HG03103 (cell line): Measurements from ENCODE around the gene MACF1.

Source experiments
- ATAC-seq: cut with Tn5 transposase; IDR thresholded peaks from one replicate; pipeline ENCODE4 v1.9.1; 2021; ENCODE audit warnings: low read depth; ENCODE audit not compliant: unreplicated experiment

Gene MACF1

DNA sequence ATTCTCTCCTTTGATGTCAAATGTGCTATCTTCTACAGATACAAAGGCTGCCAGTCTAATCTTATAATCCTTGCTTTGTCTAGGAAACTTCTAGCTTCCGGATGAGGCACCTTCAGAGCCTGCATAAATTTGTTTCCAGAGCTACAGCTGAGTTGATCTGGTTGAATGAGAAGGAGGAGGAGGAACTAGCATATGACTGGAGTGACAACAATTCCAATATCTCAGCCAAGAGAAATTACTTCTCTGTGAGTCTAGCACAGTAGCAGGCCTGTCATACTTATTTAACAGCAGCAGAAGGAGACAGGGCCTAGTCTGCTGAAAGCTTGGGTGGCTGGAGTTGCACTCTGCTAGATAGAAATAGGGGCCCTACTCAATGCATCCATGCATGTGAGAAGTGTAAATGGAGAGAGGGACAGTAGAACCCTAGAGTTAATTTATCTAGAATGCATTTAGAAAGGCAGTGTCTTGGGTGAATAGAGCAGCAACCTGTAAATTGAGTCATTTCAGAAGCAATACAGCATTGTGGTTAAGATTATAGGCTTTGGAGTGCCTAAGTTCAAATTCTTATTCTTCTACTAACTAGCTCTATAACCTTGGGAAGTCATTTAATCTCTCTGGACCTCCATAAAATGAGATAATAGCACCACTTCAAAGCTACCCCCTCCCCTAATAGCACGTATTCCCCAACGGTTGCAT, 89.0 kb downstream of the MACF1 start:
- ATAC-seq = no peak

DNA sequence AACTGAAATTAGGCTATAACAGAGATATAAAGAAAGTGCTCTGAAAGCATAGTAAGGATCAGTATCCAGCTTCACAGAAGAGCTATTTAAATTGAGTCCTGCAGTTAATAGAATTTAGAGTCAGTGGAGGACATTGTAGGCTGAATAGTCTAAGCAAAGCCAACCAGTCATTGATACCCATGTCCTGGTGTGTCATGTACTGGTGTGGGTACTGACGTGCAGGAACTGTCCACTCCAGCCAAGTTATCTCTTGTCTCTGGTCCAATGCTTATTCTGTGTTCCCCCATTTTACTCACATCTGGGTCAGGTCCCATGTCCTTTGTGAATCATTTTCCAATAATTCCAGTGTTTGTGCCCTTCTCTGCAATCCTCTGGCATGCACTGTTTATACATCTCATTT, 90.0 kb downstream of the MACF1 start:
- no peak for ATAC-seq

DNA sequence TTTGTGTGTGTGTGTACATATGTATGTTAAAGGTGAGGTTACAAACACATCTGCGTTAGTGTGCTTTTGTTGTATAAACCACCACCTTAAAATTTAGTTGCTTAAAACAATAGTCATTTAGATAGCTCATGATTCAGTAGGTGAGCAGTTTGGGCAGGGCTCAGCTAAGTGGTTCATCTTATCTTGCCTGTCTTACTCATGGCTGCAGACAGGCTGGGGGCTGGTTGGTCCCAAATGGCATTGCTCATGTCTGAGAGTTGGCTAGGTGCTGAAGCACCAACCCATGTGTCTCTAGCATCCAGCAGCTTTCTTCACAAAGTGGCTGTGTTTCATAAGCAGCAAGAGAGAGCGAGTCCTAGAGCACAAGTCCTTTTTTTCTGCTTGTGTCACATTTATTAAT, 91.4 kb downstream of the MACF1 start:
- no peak for ATAC-seq

DNA sequence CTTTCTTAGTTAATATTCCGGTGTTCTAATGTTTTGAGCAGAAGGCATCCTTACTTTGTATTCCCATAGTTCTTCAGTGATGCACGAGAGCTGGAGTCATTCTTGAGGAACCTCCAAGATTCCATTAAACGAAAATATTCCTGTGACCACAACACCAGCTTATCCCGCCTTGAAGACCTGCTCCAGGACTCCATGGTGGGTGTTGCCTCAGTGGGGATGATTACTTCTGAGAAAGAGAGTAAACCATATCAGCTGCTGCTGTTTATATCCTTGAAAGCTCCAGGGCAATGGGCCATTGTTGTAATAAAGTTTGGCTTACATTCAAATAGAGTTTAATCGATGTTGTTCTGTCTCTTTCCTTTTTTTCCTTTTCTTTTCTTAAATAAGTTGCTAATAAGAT, 93.1 kb downstream of the MACF1 start:
- no peak for ATAC-seq

DNA sequence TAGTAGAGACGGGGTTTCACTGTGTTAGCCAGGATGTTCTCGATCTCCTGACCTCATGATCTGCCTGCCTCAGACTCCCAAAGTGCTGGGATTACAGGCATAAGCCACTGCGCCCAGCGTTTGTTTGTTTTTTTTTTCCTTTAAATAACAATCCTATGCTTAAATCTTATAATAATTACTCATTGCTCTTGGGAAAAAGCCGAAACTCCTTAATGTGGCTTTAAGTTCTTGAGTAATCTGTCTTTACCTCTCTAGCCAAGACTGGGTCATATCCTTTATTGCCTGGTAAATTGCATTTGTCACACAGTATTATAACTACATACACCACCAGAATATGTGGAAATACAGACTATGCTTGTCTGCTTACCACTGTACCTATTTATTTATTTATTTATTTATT, 97.1 kb downstream of the MACF1 start:
- no peak for ATAC-seq

DNA sequence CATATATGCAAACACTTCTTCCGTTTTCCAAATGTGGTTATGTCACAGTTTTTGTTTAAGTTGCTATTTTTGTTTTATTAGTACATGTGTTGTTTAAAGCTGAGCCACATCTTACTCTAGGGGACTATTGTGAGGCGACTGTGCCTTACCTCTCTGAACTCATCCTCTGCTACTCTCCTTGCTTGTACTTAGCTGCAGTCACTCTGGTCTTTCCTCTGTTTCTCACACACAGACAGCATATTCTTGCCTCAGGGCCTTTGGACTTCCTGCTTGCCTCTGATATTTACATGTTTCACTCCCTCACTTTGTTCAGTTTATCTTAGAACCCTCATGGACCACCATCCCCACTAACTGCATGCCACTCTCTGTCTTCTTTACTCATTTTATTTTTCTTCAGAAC, 101.1 kb downstream of the MACF1 start:
- ATAC-seq = no peak

DNA sequence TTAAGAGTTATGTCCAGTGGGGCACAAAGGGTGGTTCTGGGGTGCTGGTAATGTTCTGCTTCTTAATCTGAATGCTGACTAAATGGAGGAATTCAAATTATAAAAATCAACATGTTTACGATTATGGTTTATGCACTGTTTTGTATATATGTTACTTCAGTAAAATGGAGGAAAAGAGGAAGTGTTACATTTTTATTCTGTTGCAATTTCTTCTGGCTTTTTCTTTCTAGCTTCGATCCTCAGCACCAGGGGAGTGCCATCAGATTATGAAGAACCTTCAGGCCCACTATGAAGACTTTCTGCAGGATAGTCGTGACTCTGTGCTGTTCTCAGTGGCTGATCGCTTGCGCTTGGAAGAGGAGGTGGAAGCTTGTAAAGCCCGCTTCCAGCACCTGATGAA, 105.5 kb downstream of the MACF1 start:
- no peak for ATAC-seq

DNA sequence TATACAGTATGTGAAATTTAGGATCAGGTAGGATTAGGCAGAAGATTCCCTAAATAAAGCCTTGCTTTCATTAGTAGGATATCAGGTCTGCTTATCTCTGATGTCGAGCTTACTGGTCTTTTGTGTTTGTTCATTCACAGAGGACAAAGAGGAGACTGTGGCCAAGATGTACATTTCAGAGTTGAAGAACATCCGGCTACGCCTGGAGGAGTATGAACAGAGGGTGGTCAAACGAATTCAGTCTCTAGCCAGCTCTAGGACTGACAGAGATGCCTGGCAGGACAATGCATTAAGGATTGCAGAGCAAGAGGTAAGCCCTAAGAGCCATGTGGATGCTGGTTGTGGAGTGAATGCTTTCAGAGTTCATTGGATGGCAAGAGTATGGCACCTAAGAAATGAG, 106.2 kb downstream of the MACF1 start:
- ATAC-seq = no peak

DNA sequence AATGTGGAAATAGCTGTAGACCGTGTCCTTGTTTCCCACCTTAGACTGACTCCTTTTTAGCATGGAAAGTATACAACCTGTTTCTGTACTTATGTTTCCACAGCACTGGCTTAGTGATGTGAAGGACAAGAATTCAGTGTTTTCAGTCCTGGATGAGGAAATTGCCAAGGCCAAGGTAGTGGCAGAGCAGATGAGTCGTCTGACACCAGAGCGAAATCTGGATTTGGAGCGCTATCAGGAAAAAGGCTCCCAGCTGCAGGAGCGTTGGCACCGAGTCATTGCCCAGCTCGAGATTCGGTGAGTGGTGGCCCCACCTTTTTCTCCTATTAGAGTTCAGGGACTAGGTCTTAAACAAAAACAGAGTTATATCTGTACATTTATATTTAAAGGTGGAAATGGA, 112.6 kb downstream of the MACF1 start:
- no peak for ATAC-seq

DNA sequence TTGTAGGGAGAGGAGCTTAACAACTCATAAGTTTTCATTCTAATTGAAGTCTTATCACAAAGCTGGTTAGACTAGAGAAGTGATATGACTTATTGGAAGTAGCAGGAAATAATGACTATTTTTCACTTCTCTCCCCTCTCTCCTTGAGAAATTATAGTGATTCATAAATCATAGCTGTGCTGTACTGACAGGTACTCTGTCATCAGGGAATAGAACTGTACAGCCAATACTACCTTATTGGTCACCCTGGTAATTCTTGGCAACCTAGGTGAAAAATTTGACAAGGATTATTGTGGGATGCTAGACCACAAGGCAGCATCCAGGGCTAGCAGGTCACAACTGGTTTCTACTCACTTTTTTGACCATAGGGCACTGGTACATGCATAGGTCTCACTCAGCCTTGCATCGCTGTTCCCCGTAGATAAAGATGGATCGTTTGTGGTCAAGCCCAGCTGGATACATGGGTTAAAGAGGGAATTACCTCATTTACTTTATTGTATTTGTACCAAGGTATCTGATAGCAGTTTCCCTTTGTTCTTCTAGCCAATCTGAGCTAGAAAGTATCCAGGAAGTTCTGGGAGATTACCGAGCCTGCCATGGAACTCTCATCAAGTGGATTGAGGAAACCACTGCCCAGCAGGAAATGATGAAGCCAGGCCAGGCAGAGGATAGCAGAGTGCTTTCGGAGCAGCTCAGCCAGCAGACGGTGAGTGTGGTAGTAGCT, 113.6 kb downstream of the MACF1 start:
- no peak for ATAC-seq

DNA sequence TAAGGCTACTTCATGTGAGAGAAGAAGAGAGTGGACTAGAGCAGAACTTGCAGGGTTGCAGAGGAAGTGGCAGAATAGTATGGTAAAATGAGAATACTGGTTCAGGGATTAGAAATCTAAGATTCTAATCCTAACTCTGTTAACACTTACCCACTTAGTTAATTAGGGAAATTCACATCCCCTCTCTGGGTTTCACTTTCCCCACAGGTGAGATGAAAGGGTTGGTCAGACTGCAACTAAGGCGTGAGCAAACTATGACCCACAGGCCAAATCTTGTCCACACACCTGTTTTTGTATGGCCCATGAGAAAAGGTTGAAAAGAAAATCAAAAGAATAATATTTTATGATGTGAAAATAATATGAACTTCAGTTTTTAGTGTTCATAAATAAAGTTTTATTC, 117.5 kb downstream of the MACF1 start:
- ATAC-seq = no peak

DNA sequence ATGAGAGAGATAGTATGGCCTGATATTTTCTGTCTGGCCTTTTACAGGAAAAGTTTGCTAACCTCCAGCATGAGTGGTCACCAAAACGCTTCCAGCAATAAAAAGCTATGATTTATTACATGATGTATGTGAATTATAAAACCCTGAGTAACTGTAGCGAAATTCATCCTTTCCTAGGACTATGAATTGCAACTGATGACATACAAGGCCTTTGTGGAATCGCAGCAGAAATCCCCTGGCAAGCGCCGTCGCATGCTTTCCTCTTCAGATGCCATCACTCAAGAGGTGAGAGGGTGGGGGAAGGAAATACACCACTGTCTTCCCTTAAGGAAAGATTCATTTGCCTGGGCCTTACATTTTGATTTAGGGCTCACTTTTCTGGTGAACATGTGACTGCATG, 117.9 kb downstream of the MACF1 start:
- no peak for ATAC-seq

DNA sequence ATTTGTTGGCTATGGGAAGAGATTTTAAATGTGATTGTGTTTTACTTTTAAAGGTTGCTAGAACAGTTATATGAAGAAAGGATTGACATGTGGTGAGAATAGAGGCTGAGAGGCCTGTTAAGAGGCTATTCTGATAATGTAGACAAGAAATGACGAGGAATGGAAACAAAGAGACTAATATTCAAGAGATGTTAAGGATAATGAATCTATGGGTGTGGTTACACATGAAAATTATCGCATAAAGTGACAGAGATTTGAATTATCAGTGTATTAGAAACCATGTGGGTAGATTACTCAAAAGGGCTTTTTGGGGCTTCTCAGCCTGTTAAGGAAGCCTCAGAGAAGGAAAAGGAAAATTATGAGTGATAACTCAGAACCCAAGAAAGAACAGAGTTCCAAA, 120.4 kb downstream of the MACF1 start:
- ATAC-seq = no peak

DNA sequence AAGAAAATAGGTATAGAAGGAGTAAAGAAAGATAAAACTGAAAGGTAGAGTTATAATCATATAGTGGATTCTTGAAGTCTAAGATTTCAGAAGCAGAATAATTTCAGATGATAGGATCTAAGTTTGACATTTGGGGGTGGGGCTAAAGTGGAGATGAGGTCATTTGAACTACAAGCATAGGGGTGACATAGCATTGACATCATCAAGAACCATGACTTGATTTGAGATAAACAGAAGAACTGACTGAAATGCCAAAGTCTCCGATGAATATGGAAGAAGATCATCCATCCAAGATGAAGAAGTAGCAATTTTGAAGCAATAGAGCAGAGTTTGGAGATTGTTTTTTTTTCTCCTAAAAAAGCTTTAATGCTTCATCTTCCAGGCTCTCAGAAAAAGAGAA, 122.3 kb downstream of the MACF1 start:
- ATAC-seq = no peak

DNA sequence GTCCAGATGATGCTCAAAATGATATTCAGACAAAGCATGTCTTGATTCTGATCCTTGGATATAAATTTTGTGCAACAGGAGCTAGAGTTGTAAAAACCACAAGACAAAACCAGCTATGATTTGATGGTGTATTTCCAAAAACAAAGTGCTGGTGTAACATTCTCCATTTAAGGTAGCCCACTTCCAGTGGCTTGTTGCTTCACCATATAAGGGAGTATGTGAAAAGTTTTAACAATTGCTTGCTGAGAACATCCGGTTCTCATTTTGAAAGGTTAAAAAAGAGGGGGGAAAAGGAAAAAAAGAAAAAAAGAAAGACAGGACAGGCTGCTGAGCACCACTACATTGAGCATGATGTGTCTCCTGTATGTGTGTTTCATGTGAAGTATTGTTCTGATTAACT, 123.6 kb downstream of the MACF1 start:
- no peak for ATAC-seq

DNA sequence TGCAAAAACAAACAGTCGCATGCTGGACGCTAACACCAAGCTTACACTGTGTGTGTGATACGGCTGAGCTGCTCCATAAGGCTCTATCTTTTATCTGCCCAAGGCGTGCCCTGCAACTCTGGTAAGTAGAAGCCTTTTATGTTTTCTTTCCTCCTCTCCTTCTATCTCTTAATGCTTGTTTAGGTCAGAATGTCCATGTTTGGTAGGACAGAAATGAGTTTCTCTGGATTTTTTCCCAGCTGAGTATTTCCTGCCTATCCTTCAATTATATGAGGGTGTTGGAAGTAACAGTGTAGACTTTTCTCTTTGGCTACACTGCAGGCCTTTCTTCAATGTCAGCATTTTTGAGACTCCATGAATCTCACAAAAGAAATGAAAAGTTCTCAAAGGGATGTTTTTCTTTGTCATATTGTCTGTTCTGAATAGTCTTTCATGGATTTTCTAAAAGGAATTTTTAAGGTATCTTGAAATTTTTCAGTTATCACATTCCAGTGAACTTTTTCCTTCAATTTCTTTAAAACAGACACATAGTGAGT, 124.2 kb downstream of the MACF1 start:
- no peak for ATAC-seq

DNA sequence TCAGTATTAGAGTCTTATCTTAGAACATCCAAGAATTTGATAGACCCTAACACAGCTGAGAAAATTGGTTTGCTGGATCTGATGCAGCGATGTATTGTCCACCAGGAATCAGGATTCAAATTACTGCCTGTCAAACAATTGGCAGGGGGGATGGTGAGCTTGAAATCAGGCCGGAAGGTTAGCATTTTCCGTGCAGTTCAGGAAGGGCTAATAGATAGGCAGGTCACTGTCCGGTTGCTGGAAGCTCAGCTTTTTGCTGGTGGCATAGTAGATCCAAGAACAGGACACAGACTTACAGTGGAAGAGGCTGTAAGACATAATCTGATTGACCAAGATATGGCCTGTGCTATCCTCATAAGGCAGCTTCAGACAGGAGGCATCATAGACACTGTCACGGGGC, 127.2 kb downstream of the MACF1 start:
- ATAC-seq = no peak

DNA sequence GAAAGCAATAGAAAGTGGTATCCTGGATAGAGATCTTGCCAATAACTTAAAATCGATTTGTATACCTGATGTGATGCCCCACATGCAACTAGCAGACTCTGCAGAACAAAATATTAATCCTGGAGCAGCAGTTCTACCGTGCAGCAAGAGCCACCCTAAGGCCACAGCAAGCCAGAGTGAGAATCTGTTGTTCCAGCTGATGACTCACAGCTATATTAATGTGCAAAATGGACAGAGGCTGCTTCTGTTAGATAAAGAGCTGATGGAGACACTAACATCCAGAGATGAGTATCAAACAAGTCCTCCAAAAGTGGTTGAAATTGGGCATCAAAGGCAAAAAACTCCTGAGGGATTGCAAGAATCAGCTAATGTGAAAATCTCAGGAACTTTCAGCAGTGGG, 127.8 kb downstream of the MACF1 start:
- no peak for ATAC-seq

DNA sequence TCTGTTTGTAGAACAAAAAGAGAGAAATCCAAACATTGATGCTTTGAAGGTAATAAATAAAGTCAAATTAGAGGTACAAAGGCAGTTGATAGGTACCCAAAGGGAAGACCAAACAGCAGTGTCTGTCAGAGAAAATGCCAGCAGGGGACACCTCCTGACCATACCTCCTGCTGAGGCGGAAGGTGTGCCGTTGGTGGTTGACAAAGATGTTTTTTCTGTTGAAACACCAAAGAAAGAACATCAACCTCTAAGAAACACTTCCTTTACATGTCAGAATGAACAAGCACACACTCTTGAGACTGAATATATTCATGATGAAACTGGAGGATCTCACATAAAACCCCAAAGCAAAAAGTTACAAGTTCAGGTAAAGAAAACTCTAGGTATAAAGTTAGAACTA, 128.3 kb downstream of the MACF1 start:
- ATAC-seq = no peak

DNA sequence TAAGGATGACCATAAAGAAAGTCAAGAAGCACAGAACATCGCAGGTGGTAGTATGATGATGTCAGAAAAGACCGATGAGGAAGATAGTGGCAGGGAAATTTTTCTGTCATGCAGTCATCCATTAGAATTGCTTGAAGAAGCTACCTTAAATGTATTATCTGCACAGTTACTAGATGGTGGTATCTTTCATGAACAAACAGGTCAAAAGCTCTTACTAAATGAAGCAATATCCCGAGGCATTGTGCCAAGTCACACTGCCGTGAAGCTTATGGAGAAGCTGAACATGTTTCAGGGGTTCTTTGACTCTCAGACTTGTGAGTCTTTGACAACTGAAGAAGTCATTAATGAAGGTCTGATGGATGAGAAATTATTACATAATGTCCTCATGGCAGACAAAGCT, 128.8 kb downstream of the MACF1 start:
- ATAC-seq = no peak

DNA sequence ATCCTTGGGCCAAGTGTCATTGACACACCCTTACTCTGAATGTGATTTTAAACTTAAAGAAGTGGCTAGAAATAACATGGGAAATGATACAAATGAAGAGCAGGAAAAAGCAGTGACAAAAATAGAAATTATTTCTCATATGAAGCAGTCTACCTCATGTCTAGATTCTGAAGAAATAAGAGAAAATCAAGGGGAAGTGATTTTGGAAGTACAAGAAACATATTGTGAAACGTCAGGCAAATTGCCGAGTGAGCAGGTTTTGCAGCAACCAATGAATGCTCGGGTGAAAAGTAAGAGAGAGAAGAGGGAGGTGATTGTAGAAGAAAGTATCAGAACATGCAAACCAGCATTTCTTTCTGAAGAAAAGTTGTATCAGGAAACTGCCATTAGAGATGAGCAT, 130.7 kb downstream of the MACF1 start:
- no peak for ATAC-seq

DNA sequence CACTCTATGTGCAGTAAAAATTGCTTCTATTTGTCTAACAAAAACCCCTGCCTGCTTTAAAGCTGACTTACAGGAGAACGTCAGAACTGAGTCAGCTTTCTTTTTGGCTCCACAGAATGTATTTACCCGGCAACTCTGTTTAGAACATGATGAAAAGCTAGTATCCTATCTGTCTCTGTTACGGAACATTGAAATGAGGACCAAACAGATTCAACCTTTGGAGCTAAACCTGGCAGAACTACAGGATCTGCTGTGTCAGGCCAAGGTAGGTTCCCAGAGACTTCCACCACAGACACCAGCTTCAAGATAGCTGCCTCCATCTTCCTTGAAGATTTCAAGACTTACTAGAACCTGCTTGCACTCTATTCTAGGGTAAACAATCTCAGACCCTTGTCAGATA, 132.6 kb downstream of the MACF1 start:
- ATAC-seq = no peak
